ENCODE data around the gene UNC119. TPM values are rescaled to one million over a fixed set of nuclear protein-coding genes. Genes with fewer than 3 reads are reported as not detected.

The UNC119 gene
- total and polyA plus RNA-seq, 2 of the 13 experiments (the other 11 are each of a cell fraction or from before 2014, with no cell fraction given) = 10.4 to 63.1 TPM

DNA sequence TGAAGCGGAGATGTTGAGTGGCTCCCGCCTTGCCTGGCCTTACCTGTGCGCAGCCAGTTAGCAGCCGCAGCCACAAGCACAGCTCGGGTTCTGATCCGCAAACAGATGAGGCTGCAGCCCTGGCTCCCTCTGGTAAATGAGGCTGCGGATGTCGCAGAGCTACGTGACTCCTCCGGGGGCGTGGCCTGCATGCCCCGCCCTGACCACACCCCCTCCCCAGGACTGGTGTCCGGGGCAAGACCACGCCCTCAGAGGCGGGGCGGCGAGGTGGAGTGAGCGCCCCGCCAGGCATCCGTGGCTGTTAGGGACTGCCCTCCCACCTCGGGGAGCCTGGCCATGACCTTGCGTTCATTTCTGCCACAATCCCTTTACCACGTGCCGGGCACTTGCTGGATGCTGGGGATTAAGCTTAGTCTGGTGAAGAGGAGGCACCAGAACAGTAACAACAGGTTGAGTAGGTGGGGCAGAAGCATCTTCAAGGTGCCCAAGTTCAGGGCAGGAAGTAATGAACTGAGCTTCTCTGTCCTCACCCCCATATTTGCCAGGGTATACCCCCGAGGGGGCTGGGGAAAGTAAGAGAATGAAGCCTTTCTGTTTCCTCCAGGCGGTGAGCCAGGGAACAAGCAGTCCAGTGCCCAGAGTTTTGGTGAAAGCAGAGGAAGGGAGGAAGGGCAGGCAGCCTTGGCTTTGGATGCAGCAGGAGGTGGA, 24.5 kb upstream of the UNC119 start, which contains the start of gene ALDOC (continued):
- TF ChIP-seq ZNF343 (CRISPR knock-in tag; IDR thresholded peaks at IDR 0.05) (no peak), HNF4G (IDR thresholded peaks at IDR 0.05; ENCODE audit: borderline replicate concordance, low read depth, low read length) (no peak), HNF4G (CRISPR knock-in tag; IDR thresholded peaks at IDR 0.05; ENCODE audit: borderline replicate concordance, low read depth) (peak; percentile 29; the same call in 1 of the 2 replicates), SP5 (CRISPR knock-in tag; IDR thresholded peaks at IDR 0.05; ENCODE audit: borderline replicate concordance, low read depth) (peak; percentile 77), FOXA3 (CRISPR knock-in tag; IDR thresholded peaks at IDR 0.05) (peak; percentile 72; the same call in 1 of the 2 replicates), PPARG (CRISPR knock-in tag; conservative IDR thresholded peaks at IDR 0.05) (peak; percentile 61; the same call in 1 of the 2 replicates), ZNF510 (CRISPR knock-in tag; IDR thresholded peaks at IDR 0.05; ENCODE audit: low read depth) (no peak), MTA3 (CRISPR knock-in tag; IDR thresholded peaks at IDR 0.05) (no peak), TGIF2 (CRISPR knock-in tag; IDR thresholded peaks at IDR 0.05) (0 out of 2 replicates have a peak, but pooled peaks have one; percentile 53), MAZ (IDR thresholded peaks at IDR 0.05; ENCODE audit: borderline replicate concordance, low read depth, low read length) (peak; percentile 44; the same call in 1 of the 2 replicates), MAZ (CRISPR knock-in tag; IDR thresholded peaks at IDR 0.05; ENCODE audit: low read depth) (peak; percentile 63; the same call in 1 of the 2 replicates), HOXA9 (CRISPR knock-in tag; IDR thresholded peaks at IDR 0.05; ENCODE audit: borderline replicate concordance) (no peak), MAF1 (CRISPR knock-in tag; IDR thresholded peaks at IDR 0.05; ENCODE audit: borderline replicate concordance) (0 out of 2 replicates have a peak, but pooled peaks have one; percentile 35), SRSF9 (IDR thresholded peaks at IDR 0.05; ENCODE audit: borderline replicate concordance, insufficient read depth, low read depth, low read length, poor library complexity, severe bottlenecking) (no peak), HDAC6 (IDR thresholded peaks at IDR 0.05; ENCODE audit: low read depth, low read length) (no peak), PCBP1 (IDR thresholded peaks at IDR 0.05; ENCODE audit: borderline replicate concordance, low read depth, low read length) (no peak), TOPORS (CRISPR knock-in tag; IDR thresholded peaks at IDR 0.05) (no peak), IRF2 (CRISPR knock-in tag; IDR thresholded peaks at IDR 0.05) (no peak), ZNF460 (CRISPR knock-in tag; IDR thresholded peaks at IDR 0.05; ENCODE audit: borderline replicate concordance) (no peak)
- TF ChIP-seq, protein P1, sequence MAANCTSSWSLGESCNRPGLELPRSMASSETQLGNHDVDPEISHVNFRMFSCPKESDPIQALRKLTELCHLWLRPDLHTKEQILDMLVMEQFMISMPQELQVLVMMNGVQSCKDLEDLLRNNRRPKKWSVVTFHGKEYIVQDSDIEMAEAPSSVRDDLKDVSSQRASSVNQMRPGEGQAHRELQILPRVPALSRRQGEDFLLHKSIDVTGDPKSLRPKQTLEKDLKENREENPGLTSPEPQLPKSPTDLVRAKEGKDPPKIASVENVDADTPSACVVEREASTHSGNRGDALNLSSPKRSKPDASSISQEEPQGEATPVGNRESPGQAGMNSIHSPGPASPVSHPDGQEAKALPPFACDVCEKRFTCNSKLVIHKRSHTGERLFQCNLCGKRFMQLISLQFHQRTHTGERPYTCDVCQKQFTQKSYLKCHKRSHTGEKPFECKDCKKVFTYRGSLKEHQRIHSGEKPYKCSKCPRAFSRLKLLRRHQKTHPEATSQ (CRISPR knock-in tag; IDR thresholded peaks at IDR 0.05; ENCODE audit: borderline replicate concordance) = no peak
- TF ChIP-seq, protein P2, sequence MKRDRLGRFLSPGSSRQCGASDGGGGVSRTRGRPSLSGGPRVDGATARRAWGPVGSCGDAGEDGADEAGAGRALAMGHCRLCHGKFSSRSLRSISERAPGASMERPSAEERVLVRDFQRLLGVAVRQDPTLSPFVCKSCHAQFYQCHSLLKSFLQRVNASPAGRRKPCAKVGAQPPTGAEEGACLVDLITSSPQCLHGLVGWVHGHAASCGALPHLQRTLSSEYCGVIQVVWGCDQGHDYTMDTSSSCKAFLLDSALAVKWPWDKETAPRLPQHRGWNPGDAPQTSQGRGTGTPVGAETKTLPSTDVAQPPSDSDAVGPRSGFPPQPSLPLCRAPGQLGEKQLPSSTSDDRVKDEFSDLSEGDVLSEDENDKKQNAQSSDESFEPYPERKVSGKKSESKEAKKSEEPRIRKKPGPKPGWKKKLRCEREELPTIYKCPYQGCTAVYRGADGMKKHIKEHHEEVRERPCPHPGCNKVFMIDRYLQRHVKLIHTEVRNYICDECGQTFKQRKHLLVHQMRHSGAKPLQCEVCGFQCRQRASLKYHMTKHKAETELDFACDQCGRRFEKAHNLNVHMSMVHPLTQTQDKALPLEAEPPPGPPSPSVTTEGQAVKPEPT (CRISPR knock-in tag; IDR thresholded peaks at IDR 0.05; ENCODE audit: low read depth) = no peak
- TF ChIP-seq, protein P3, sequence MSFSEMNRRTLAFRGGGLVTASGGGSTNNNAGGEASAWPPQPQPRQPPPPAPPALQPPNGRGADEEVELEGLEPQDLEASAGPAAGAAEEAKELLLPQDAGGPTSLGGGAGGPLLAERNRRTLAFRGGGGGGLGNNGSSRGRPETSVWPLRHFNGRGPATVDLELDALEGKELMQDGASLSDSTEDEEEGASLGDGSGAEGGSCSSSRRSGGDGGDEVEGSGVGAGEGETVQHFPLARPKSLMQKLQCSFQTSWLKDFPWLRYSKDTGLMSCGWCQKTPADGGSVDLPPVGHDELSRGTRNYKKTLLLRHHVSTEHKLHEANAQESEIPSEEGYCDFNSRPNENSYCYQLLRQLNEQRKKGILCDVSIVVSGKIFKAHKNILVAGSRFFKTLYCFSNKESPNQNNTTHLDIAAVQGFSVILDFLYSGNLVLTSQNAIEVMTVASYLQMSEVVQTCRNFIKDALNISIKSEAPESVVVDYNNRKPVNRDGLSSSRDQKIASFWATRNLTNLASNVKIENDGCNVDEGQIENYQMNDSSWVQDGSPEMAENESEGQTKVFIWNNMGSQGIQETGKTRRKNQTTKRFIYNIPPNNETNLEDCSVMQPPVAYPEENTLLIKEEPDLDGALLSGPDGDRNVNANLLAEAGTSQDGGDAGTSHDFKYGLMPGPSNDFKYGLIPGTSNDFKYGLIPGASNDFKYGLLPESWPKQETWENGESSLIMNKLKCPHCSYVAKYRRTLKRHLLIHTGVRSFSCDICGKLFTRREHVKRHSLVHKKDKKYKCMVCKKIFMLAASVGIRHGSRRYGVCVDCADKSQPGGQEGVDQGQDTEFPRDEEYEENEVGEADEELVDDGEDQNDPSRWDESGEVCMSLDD (CRISPR knock-in tag; IDR thresholded peaks at IDR 0.05; ENCODE audit: borderline replicate concordance) = no peak; the same call in 1 of the 2 replicates
- TF ChIP-seq, protein P4, sequence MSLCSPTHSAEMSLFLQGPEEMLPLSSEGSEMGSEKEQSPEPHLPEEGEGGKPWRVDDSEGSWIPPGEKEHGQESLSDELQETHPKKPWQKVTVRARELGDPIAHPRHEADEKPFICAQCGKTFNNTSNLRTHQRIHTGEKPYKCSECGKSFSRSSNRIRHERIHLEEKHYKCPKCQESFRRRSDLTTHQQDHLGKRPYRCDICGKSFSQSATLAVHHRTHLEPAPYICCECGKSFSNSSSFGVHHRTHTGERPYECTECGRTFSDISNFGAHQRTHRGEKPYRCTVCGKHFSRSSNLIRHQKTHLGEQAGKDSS (CRISPR knock-in tag; IDR thresholded peaks at IDR 0.05; ENCODE audit: borderline replicate concordance, low read depth) = no peak
